GM19238 (cell line): ENCODE data around the gene TRIM9.

ENCODE experiments used
- DNase-seq: peaks from one replicate; pipeline ENCODE4 v3.0.0; 2011; ENCODE audit warnings: low spot score; ENCODE audit not compliant: insufficient read length

TRIM9 gene

GRCh38 chr14:51094901-51095853, at the start of gene TRIM9:
TRIM9 (minus strand) TSS chr14:51095105; CDS start chr14:51094939, 166 bp downstream.
- DNase-seq, result peak; percentile 97

- DNase-seq, result no peak
Observed at GRCh38 chr14:51140856-51141255, 46.0 kb upstream of the TRIM9 start.

- DNase-seq, result no peak
Observed at GRCh38 chr14:51140338-51140737, 45.4 kb upstream of the TRIM9 start.

- DNase-seq, result no peak
Observed at GRCh38 chr14:51139121-51139681, 44.3 kb upstream of the TRIM9 start.

- DNase-seq, result no peak
Observed at GRCh38 chr14:51138404-51139103, 43.6 kb upstream of the TRIM9 start.

- no peak for DNase-seq
Observed at GRCh38 chr14:51131516-51131915, 36.6 kb upstream of the TRIM9 start.

- no peak for DNase-seq
Observed at GRCh38 chr14:51129130-51129529, 34.2 kb upstream of the TRIM9 start.

- no peak for DNase-seq
Observed at GRCh38 chr14:51124029-51124428, 29.1 kb upstream of the TRIM9 start.

GRCh38 chr14:51121096-51121495, 26.2 kb upstream of the TRIM9 start:
- DNase-seq, result no peak

GRCh38 chr14:51119411-51120051, 24.6 kb upstream of the TRIM9 start:
- no peak for DNase-seq

- no peak for DNase-seq
Observed at GRCh38 chr14:51118993-51119392, 24.1 kb upstream of the TRIM9 start.

GRCh38 chr14:51117593-51117992, 22.7 kb upstream of the TRIM9 start:
- no peak for DNase-seq

GRCh38 chr14:51116682-51117081, 21.8 kb upstream of the TRIM9 start:
- no peak for DNase-seq

- DNase-seq, result no peak
Observed at GRCh38 chr14:51109651-51110050, 14.7 kb upstream of the TRIM9 start.

GRCh38 chr14:51107801-51108200, 12.9 kb upstream of the TRIM9 start:
- DNase-seq, result no peak

GRCh38 chr14:51104467-51104866, 9.6 kb upstream of the TRIM9 start:
- DNase-seq, result no peak

GRCh38 chr14:51097287-51097686, 2.4 kb upstream of the TRIM9 start:
- no peak for DNase-seq

- no peak for DNase-seq
Observed at GRCh38 chr14:51096870-51097269, 2.0 kb upstream of the TRIM9 start.

GRCh38 chr14:51095854-51096823, 1.2 kb upstream of the TRIM9 start:
- no peak for DNase-seq

- DNase-seq, result no peak
Observed at GRCh38 chr14:51094282-51094821, 553 bp downstream of the TRIM9 start.
